Testis (tissue), 2 donors: ENCODE data around the gene CFH.

Source experiments
- CTCF ChIP-seq, 3 experiments: fragments of 450-650 bp in 2 of 3; fragments of 200-600 bp in 1 of 3; sonication (generic) in 1 of 3; IDR thresholded peaks; one replicate each; pipeline ENCODE4 v1.5.1; 2016 to 2019; ENCODE audit warnings: antibody characterized with exemption in 3 of 3, mild to moderate bottlenecking in 2 of 3, moderate library complexity in 1 of 3
- POLR2A ChIP-seq: fragments of 450-650 bp; IDR thresholded peaks from one replicate; pipeline ENCODE4 v1.6.1; 2017; ENCODE audit warnings: antibody characterized with exemption, mild to moderate bottlenecking, moderate library complexity

GRCh38 chr1:196611873-196612272 lies 40.0 kb upstream of the CFH start:
- TF ChIP-seq CTCF (IDR thresholded peaks at IDR 0.05) (no peak), POLR2A (no peak)
